ENCODE data around the gene AFMID.

The AFMID gene

GRCh38 chr17:78240012-78240655, 53.0 kb downstream of the AFMID start:
- no peaks in the 10 kb centered on the region for H3K27me3 ChIP-seq (replicated peaks; ENCODE audit: control insufficient read depth, insufficient read depth, low read length)
- no peak for DNase-seq (ENCODE audit: extremely low read depth, insufficient read length)
- H3K4me3 ChIP-seq (replicated peaks; ENCODE audit: low read depth, low read length): no peak overlapping the region
- TF ChIP-seq CTCF (IDR thresholded peaks at IDR 0.05; ENCODE audit: insufficient read depth, low read length, poor library complexity, severe bottlenecking): no peak
- no peaks in the 10 kb centered on the region for H3K36me3 ChIP-seq (ENCODE audit: control insufficient read depth, insufficient read depth, low read length)

GRCh38 chr17:78240839-78241238, 53.7 kb downstream of the AFMID start:
- Histone ChIP-seq H3K4me3 (replicated peaks; ENCODE audit: low read depth, low read length) (no peak overlapping the region), H3K36me3 (ENCODE audit: control insufficient read depth, insufficient read depth, low read length) (no peaks in the 10 kb centered on the region), H3K27me3 (replicated peaks; ENCODE audit: control insufficient read depth, insufficient read depth, low read length) (no peaks in the 10 kb centered on the region)
- DNase-seq (ENCODE audit: extremely low read depth, insufficient read length): no peak
- no peak for TF ChIP-seq CTCF (IDR thresholded peaks at IDR 0.05; ENCODE audit: insufficient read depth, low read length, poor library complexity, severe bottlenecking)

GRCh38 chr17:78241277-78242023, 54.3 kb downstream of the AFMID start:
- no peak for TF ChIP-seq CTCF (IDR thresholded peaks at IDR 0.05; ENCODE audit: insufficient read depth, low read length, poor library complexity, severe bottlenecking)
- DNase-seq (ENCODE audit: extremely low read depth, insufficient read length): no peak
- no peaks in the 10 kb centered on the region for H3K36me3 ChIP-seq (ENCODE audit: control insufficient read depth, insufficient read depth, low read length)
- no peak overlapping the region for H3K4me3 ChIP-seq (replicated peaks; ENCODE audit: low read depth, low read length)
- H3K27me3 ChIP-seq (replicated peaks; ENCODE audit: control insufficient read depth, insufficient read depth, low read length): no peaks in the 10 kb centered on the region

GRCh38 chr17:78242024-78242742, 55.0 kb downstream of the AFMID start:
- Histone ChIP-seq H3K27me3 (replicated peaks; ENCODE audit: control insufficient read depth, insufficient read depth, low read length) (no peaks in the 10 kb centered on the region), H3K36me3 (ENCODE audit: control insufficient read depth, insufficient read depth, low read length) (no peaks in the 10 kb centered on the region), H3K4me3 (replicated peaks; ENCODE audit: low read depth, low read length) (no peak overlapping the region)
- DNase-seq (ENCODE audit: extremely low read depth, insufficient read length): peak; percentile 73
- TF ChIP-seq CTCF (IDR thresholded peaks at IDR 0.05; ENCODE audit: insufficient read depth, low read length, poor library complexity, severe bottlenecking): no peak

GRCh38 chr17:78247304-78247703, 60.1 kb downstream of the AFMID start:
- no peak for DNase-seq (ENCODE audit: extremely low read depth, insufficient read length)
- H3K27me3 ChIP-seq (replicated peaks; ENCODE audit: control insufficient read depth, insufficient read depth, low read length): no peaks in the 10 kb centered on the region; the same call in 1 of the 2 replicates
- TF ChIP-seq CTCF (IDR thresholded peaks at IDR 0.05; ENCODE audit: insufficient read depth, low read length, poor library complexity, severe bottlenecking): no peak
- no peak overlapping the region for H3K4me3 ChIP-seq (replicated peaks; ENCODE audit: low read depth, low read length)
- no peaks in the 10 kb centered on the region for H3K36me3 ChIP-seq (ENCODE audit: control insufficient read depth, insufficient read depth, low read length)

Measured in GM06990 (cell line).